WTC11 (cell line): ENCODE measurements around the gene TAF3. TPM values are rescaled to one million over a fixed set of nuclear protein-coding genes. Genes with fewer than 3 reads are reported as not detected.

Experiments used
- ATAC-seq: fragments of 200-7000 bp; cut with Tn5 transposase; 2 replicates; pipeline ENCODE4 v1.10.0; 2021; ENCODE audit warnings: mild to moderate bottlenecking, moderate library complexity
- CTCF ChIA-PET: fragments of 300-600 bp; sonication (Branson Sonifier 250); formaldehyde crosslinking; loops from one replicate; lab custom pipeline; 2021; ENCODE audit warnings: antibody characterized with exemption; lab: Charles Lee
- POLR2A ChIA-PET: fragments of 350-600 bp; sonication (Branson Sonifier 250); formaldehyde crosslinking; loops from one replicate; lab custom pipeline; 2021; ENCODE audit warnings: antibody characterized with exemption; lab: Charles Lee
- DNase-seq: peaks from one replicate; pipeline ENCODE4 v3.0.0; 2021; ENCODE audit warnings: low spot score
- H3K27ac Mint-ChIP-seq: 2 replicates; pipeline ENCODE4 v1.8.0; 2021; ENCODE audit warnings: mixed read lengths
- H3K27me3 Mint-ChIP-seq: 2 replicates; pipeline ENCODE4 v1.8.0; 2021; ENCODE audit warnings: low read depth, mild to moderate bottlenecking, moderate library complexity, mixed read lengths
- H3K36me3 Mint-ChIP-seq: 2 replicates; pipeline ENCODE4 v1.8.0; 2021; ENCODE audit warnings: mixed read lengths
- H3K4me1 Mint-ChIP-seq: 2 replicates; pipeline ENCODE4 v1.8.0; 2022; ENCODE audit warnings: mixed read lengths
- H3K4me3 Mint-ChIP-seq: 2 replicates; pipeline ENCODE4 v1.8.0; 2021; ENCODE audit warnings: mild to moderate bottlenecking, moderate library complexity, mixed read lengths
- H3K9me3 Mint-ChIP-seq: 2 replicates; pipeline ENCODE4 v1.8.0; 2021; ENCODE audit warnings: mixed read lengths
- FOXK1 ChIP-seq: sonication (generic); formaldehyde crosslinking; IDR thresholded peaks from 2 replicates; pipeline ENCODE4 v1.8.0; 2022; ENCODE audit warnings: mild to moderate bottlenecking, moderate library complexity, missing genetic modification reagents
- GABPB1 ChIP-seq: sonication (generic); formaldehyde crosslinking; IDR thresholded peaks from 2 replicates; pipeline ENCODE4 v1.8.1; 2023; ENCODE audit warnings: mild to moderate bottlenecking, missing genetic modification reagents
- GTF2I ChIP-seq: fragments of 250-450 bp; sonication (Bioruptor Pico); conservative IDR thresholded peaks from 2 replicates; pipeline ENCODE4 v1.4.0; 2021; ENCODE audit warnings: mild to moderate bottlenecking
- NFATC4 ChIP-seq: fragments of 250-450 bp; sonication (Bioruptor Pico); IDR thresholded peaks from 2 replicates; pipeline ENCODE4 v1.9.0; 2021; ENCODE audit warnings: mild to moderate bottlenecking
- NFE2L1 ChIP-seq: sonication (generic); formaldehyde crosslinking; IDR thresholded peaks from 2 replicates; pipeline ENCODE4 v1.8.1; 2023; ENCODE audit warnings: missing genetic modification reagents
- NR2C2 ChIP-seq: sonication (generic); formaldehyde crosslinking; IDR thresholded peaks from 2 replicates; pipeline ENCODE4 v1.8.0; 2022; ENCODE audit warnings: mild to moderate bottlenecking, missing genetic modification reagents
- PRDM15 ChIP-seq: sonication (generic); formaldehyde crosslinking; IDR thresholded peaks from 2 replicates; pipeline ENCODE4 v1.8.0; 2022; ENCODE audit warnings: missing genetic modification reagents
- RELA ChIP-seq: sonication (generic); formaldehyde crosslinking; IDR thresholded peaks from 2 replicates; pipeline ENCODE4 v1.8.1; 2022; ENCODE audit warnings: missing genetic modification reagents, mild to moderate bottlenecking, borderline replicate concordance
- SMAD4 ChIP-seq: sonication (generic); formaldehyde crosslinking; IDR thresholded peaks from 2 replicates; pipeline ENCODE4 v1.8.0; 2022; ENCODE audit warnings: mild to moderate bottlenecking, missing genetic modification reagents
- SP1 ChIP-seq: sonication (generic); formaldehyde crosslinking; conservative IDR thresholded peaks from 2 replicates; pipeline ENCODE4 v1.8.1; 2022; ENCODE audit warnings: missing genetic modification reagents
- ZNF416 ChIP-seq: fragments of 250-450 bp; sonication (Bioruptor Pico); IDR thresholded peaks from 2 replicates; pipeline ENCODE4 v1.9.0; 2021; ENCODE audit warnings: mild to moderate bottlenecking, inconsistent platforms
- total RNA-seq: library from RNA; stranded (reverse); gene quantifications from 3 replicates; pipeline ENCODE4 v1.2.3, GENCODE V29; 2021
- TF ChIP-seq, protein P1 (sequence below): sonication (generic); formaldehyde crosslinking; IDR thresholded peaks from 2 replicates; pipeline ENCODE4 v1.8.1; 2023; ENCODE audit warnings: mild to moderate bottlenecking, missing genetic modification reagents, moderate library complexity
- TF ChIP-seq, protein P2 (sequence below): sonication (generic); formaldehyde crosslinking; IDR thresholded peaks from 2 replicates; pipeline ENCODE4 v1.8.1; 2022; ENCODE audit warnings: missing genetic modification reagents, borderline replicate concordance

TAF3 gene
- total RNA-seq, 1 experiment from 2014 or later = 8.9 TPM

- TF ChIP-seq GTF2I (CRISPR knock-in tag) (no peak), FOXK1 (CRISPR knock-in tag) (no peak), NFE2L1 (CRISPR knock-in tag) (no peak), SP1 (CRISPR knock-in tag) (no peak)
These were observed 84.1 kb downstream of the TAF3 start (continued) for GRCh38 chr10:7902413-7902812.

- DNase-seq (no peak), ATAC-seq (no peak)
- Mint-ChIP-seq H3K9me3 (no peaks in the 10 kb centered on the region), H3K27ac (no peak overlapping the region), H3K36me3 (no peaks in the 10 kb centered on the region), H3K4me3 (no peak overlapping the region), H3K27me3 (no peaks in the 10 kb centered on the region), H3K4me1 (peaks cover 11% of the 10 kb centered on the region)
- ChIA-PET POLR2A (no interaction called here), CTCF (no interaction called here)
- TF ChIP-seq NFATC4 (CRISPR knock-in tag) (no peak), PRDM15 (CRISPR knock-in tag) (no peak)
- TF ChIP-seq, protein P1, sequence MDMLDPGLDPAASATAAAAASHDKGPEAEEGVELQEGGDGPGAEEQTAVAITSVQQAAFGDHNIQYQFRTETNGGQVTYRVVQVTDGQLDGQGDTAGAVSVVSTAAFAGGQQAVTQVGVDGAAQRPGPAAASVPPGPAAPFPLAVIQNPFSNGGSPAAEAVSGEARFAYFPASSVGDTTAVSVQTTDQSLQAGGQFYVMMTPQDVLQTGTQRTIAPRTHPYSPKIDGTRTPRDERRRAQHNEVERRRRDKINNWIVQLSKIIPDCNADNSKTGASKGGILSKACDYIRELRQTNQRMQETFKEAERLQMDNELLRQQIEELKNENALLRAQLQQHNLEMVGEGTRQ (CRISPR knock-in tag) = no peak
- TF ChIP-seq, protein P2, sequence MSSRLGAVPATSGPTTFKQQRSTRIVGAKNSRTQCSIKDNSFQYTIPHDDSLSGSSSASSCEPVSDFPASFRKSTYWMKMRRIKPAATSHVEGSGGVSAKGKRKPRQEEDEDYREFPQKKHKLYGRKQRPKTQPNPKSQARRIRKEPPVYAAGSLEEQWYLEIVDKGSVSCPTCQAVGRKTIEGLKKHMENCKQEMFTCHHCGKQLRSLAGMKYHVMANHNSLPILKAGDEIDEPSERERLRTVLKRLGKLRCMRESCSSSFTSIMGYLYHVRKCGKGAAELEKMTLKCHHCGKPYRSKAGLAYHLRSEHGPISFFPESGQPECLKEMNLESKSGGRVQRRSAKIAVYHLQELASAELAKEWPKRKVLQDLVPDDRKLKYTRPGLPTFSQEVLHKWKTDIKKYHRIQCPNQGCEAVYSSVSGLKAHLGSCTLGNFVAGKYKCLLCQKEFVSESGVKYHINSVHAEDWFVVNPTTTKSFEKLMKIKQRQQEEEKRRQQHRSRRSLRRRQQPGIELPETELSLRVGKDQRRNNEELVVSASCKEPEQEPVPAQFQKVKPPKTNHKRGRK (CRISPR knock-in tag) = no peak
These were observed 85.5 kb downstream of the TAF3 start for GRCh38 chr10:7903851-7904250.

DNA sequence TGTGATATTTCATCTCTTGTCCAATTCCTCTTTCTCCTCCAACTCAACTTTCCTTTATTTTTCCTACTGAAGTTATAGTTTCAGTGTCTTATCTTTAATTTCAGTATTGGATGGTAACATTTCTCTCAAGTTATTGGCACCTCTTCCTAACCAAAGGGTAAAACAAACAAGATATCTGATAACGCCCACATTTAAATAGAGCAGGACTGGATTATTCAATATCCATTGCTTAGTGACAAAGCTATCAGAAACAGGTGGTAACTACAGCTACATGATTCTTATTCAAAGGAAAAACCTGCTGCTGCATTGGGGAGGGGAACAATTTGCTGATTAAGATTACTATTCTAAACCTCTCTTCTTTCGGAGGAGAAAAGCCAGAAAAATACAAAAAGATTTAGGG lies 87.8 kb downstream of the TAF3 start:
- POLR2A ChIA-PET = no interaction called here
- H3K4me1 Mint-ChIP-seq = peaks cover 11% of the 10 kb centered on the region
- no peak for DNase-seq
- H3K4me3 Mint-ChIP-seq = no peak overlapping the region
- no peaks in the 10 kb centered on the region for H3K27me3 Mint-ChIP-seq
- TF ChIP-seq ZNF416 (CRISPR knock-in tag) (no peak), SMAD4 (CRISPR knock-in tag) (no peak)
- TF ChIP-seq, protein P2 (CRISPR knock-in tag) = no peak
- TF ChIP-seq, all 79 proteins: peak for 0
- CTCF ChIA-PET = no interaction called here
- Mint-ChIP-seq H3K27ac (no peak overlapping the region), H3K36me3 (no peaks in the 10 kb centered on the region), H3K9me3 (no peaks in the 10 kb centered on the region)
- ATAC-seq = no peak

DNA sequence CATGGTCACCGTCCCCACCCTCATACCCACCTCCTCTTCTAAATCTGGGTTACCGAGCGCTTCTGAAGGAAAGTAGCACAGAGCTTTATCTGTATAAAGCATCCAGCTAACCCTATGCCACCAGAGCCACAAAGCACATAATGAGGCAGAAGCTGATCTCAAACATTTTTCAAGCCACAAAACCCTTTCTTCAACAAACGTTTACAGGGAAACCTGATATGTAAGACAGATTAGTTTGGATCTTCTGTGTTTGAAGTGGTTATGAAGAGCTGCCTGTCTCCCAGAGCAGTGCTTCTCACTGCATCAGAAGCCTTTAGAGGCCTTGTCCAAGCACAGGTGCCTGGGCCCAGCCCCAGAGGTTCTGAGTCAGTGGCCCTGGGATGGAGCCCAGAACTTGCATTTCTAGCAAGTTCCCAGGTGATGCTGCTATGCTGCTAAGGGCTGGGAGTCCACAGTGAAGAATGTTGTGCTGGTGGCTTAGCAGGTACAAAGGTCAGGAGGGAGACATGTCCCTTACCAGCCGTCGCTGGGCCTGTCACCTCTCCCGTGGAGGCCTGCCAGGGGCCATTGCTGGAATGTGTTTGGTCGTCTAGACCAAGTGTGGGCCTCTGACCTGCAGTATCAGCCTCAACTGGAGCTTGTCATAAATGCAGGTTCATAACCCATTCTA lies 90.4 kb downstream of the TAF3 start:
- H3K4me1 Mint-ChIP-seq = peaks cover 21% of the 10 kb centered on the region
- CTCF ChIA-PET = no interaction called here
- ATAC-seq = no peak
- H3K27me3 Mint-ChIP-seq = no peaks in the 10 kb centered on the region
- no peaks in the 10 kb centered on the region for H3K9me3 Mint-ChIP-seq
- no peak overlapping the region for H3K4me3 Mint-ChIP-seq
- no peak for DNase-seq
- POLR2A ChIA-PET = no interaction called here
- TF ChIP-seq RELA (CRISPR knock-in tag) (no peak), GABPB1 (CRISPR knock-in tag) (peak; percentile 35; the same call in 1 of the 2 replicates), NR2C2 (no peak)
- H3K36me3 Mint-ChIP-seq = no peaks in the 10 kb centered on the region
- no peak overlapping the region for H3K27ac Mint-ChIP-seq
